B cell (primary cell): ENCODE data around the gene OR10A5. TPM values are rescaled to one million over a fixed set of nuclear protein-coding genes. Genes with fewer than 3 reads are reported as not detected.

Source experiments
- ATAC-seq: fragments of 200-7000 bp; cut with Tn5 transposase; one replicate; pipeline ENCODE4 v1.10.0; 2021; ENCODE audit warnings: low read depth, mild to moderate bottlenecking, moderate number of reproducible peaks, moderate library complexity
- CTCF ChIA-PET: fragments of 350-600 bp; sonication (Branson Sonifier 250); formaldehyde crosslinking; loops from one replicate; lab custom pipeline; 2021; ENCODE audit warnings: antibody characterized with exemption, inconsistent platforms; lab: Charles Lee
- POLR2A ChIA-PET: fragments of 350-600 bp; sonication (Branson Sonifier 250); formaldehyde crosslinking; loops from one replicate; lab custom pipeline; 2021; ENCODE audit warnings: antibody characterized with exemption; lab: Charles Lee
- DNase-seq: peaks from one replicate; pipeline ENCODE4 v3.0.0; 2013
- H2AFZ ChIP-seq: 2 replicates; pipeline ENCODE4 v1.6.1; 2012; ENCODE audit warnings: mild to moderate bottlenecking, low read depth, low read length; ENCODE audit not compliant: insufficient read depth, poor library complexity, severe bottlenecking
- H3K27ac ChIP-seq, 2 donors: 1 replicate in 1 of 2; 2 replicates in 1 of 2; pipeline ENCODE4 v1.5.1; 2012 to 2013; ENCODE audit warnings: low read length in 2 of 2, mild to moderate bottlenecking in 2 of 2, moderate library complexity in 1 of 2
- H3K27me3 ChIP-seq, 4 experiments: fragments of 200-600 bp in 1 of 4; sonication (generic) in 1 of 4; replicated peaks in 1 of 4; 1 replicate in 2 of 4; 2 replicates in 2 of 4; pipeline versions ENCODE4 v1.6.1 to v1.7.0; 2013 to 2016; ENCODE audit warnings: low read length in 3 of 4, mild to moderate bottlenecking in 2 of 4, mixed read lengths in 1 of 4, moderate library complexity in 1 of 4; ENCODE audit not compliant: insufficient read depth in 4 of 4, control insufficient read depth in 3 of 4; ENCODE audit errors: control extremely low read depth in 1 of 4
- H3K36me3 ChIP-seq, 2 experiments: replicated peaks in 1 of 2; 1 replicate in 1 of 2; 2 replicates in 1 of 2; pipeline versions ENCODE4 v1.6.1 to v1.7.1; 2013; ENCODE audit warnings: low read length in 1 of 2; ENCODE audit not compliant: insufficient read depth in 2 of 2, control insufficient read depth in 1 of 2; ENCODE audit errors: control extremely low read depth in 1 of 2, extremely low read depth in 1 of 2
- H3K4me1 ChIP-seq, 2 donors: fragments of 200-600 bp in 1 of 2; sonication (generic) in 1 of 2; 1 replicate in 1 of 2; 2 replicates in 1 of 2; pipeline versions ENCODE4 v1.5.1 to v1.6.1; 2013 to 2017; ENCODE audit warnings: low read length in 2 of 2; ENCODE audit not compliant: control insufficient read depth in 2 of 2, insufficient read depth in 2 of 2
- H3K4me2 ChIP-seq: replicated peaks from 2 replicates; pipeline ENCODE3; 2012; ENCODE audit warnings: mild to moderate bottlenecking, low read depth, low read length; ENCODE audit not compliant: poor library complexity, severe bottlenecking
- H3K4me3 ChIP-seq, 5 experiments: fragments of 200-600 bp in 1 of 5; sonication (generic) in 1 of 5; 1 replicate in 3 of 5; 2 replicates in 2 of 5; pipeline versions ENCODE4 v1.5.1 to v1.7.0; 2011 to 2016; ENCODE audit warnings: low read length in 4 of 5, mild to moderate bottlenecking in 4 of 5, low read depth in 2 of 5, control low read depth in 1 of 5, moderate library complexity in 1 of 5; ENCODE audit not compliant: insufficient read depth in 1 of 5; ENCODE audit errors: control extremely low read depth in 1 of 5, extremely low read depth in 1 of 5
- H3K79me2 ChIP-seq: fragments of 200-600 bp; sonication (generic); one replicate; pipeline ENCODE4 v1.6.0; 2016; ENCODE audit warnings: low read length; ENCODE audit not compliant: control insufficient read depth, insufficient read depth
- H3K9ac ChIP-seq: fragments of 200-600 bp; sonication (generic); 2 replicates; pipeline ENCODE4 v1.6.1; 2017; ENCODE audit warnings: mild to moderate bottlenecking, low read length, moderate library complexity
- H3K9me3 ChIP-seq, 3 donors: one replicate each; pipeline versions ENCODE4 v1.6.1 to v1.7.1; 2013; ENCODE audit warnings: low read length in 2 of 3; ENCODE audit not compliant: control insufficient read depth in 2 of 3, insufficient read depth in 1 of 3; ENCODE audit errors: control extremely low read depth in 1 of 3
- H4K20me1 ChIP-seq: 2 replicates; pipeline ENCODE4 v1.6.0; 2012; ENCODE audit warnings: mild to moderate bottlenecking, low read length; ENCODE audit not compliant: insufficient read depth, control insufficient read depth, poor library complexity, severe bottlenecking
- H3K27ac Mint-ChIP-seq: one replicate; pipeline ENCODE4 v1.8.0; 2021; ENCODE audit warnings: mixed read lengths
- H3K27me3 Mint-ChIP-seq: one replicate; pipeline ENCODE4 v1.8.0; 2021; ENCODE audit warnings: mixed read lengths
- H3K4me1 Mint-ChIP-seq: one replicate; pipeline ENCODE4 v1.8.0; 2021; ENCODE audit warnings: mixed read lengths
- H3K4me3 Mint-ChIP-seq: one replicate; pipeline ENCODE4 v1.8.0; 2021; ENCODE audit warnings: mixed read lengths
- H3K9me3 Mint-ChIP-seq: one replicate; pipeline ENCODE4 v1.8.0; 2022; ENCODE audit warnings: mixed read lengths; ENCODE audit not compliant: insufficient read depth
- CTCF ChIP-seq: fragments of 200-600 bp; IDR thresholded peaks from one replicate; pipeline ENCODE4 v1.8.0; 2022; ENCODE audit warnings: antibody characterized with exemption, mild to moderate bottlenecking
- EZH2 ChIP-seq: IDR thresholded peaks from 2 replicates; pipeline ENCODE4 v1.6.1; 2012; ENCODE audit warnings: borderline replicate concordance, low read depth, mild to moderate bottlenecking, moderate library complexity, low read length; ENCODE audit not compliant: insufficient read depth, poor library complexity, severe bottlenecking
- WGBS: methylation state at CpG from one replicate; pipeline ENCODE4 v1.1.5; 2013; ENCODE audit warnings: missing lambda C conversion rate; ENCODE audit not compliant: insufficient coverage; 5-methylcytosine and 5-hydroxymethylcytosine counted together
- intact Hi-C: fragments of 100-400 bp; cut with micrococcal nuclease; formaldehyde crosslinking; loops from one replicate; pipeline ENCODE4 v1.10.0; 2022
- polyA minus RNA-seq: library from RNA; depleted of rRNA, polyadenylated mRNA; stranded (reverse); fragments of >200 nt; gene quantifications from 2 replicates; pipeline ENCODE4 v1.2.3, GENCODE V29; 2012
- polyA plus RNA-seq: library from polyadenylated mRNA; depleted of rRNA; stranded (reverse); fragments of >200 nt; gene quantifications from 2 replicates; pipeline ENCODE4 v1.2.3, GENCODE V29; 2012
- total RNA-seq, 2 donors: library from RNA; stranded (reverse); fragments of 120-200 nt in 1 of 2; gene quantifications; 1 replicate in 1 of 2; 2 replicates in 1 of 2; pipeline versions ENCODE4 v1.2.3 to v1.2.4, GENCODE V29; 2013 to 2022

Gene OR10A5
- not detected in 2 replicates for total RNA-seq
- not detected for total RNA-seq (2013)
- not detected in 2 replicates for polyA plus RNA-seq
- polyA minus RNA-seq, result not detected in 2 replicates

- H3K27me3 ChIP-seq, result peaks cover 0 to 3% (median 0%) of the 10 kb centered on the region in 4 experiments
- DNase-seq (no peak), ATAC-seq (no peak)
- no peak within 1 kb of the TSS for H3K4me3 ChIP-seq
- POLR2A ChIA-PET, result no interaction called here
- no peak within 1 kb of the TSS for H3K4me2 ChIP-seq
- no peaks in the 10 kb centered on the region for H3K4me1 ChIP-seq
- intact Hi-C loops, result no loop called here
- CTCF ChIA-PET, result no interaction called here
- H3K27ac ChIP-seq, result no peak within 1 kb of the TSS
- no peaks in the 10 kb centered on the region for H4K20me1 ChIP-seq
- no peaks in the 10 kb centered on the region for H3K36me3 ChIP-seq
- 80% methylated on average over 1 of the region's 3 CpGs for WGBS
- no peaks in the 10 kb centered on the region for H3K9me3 ChIP-seq
- Mint-ChIP-seq H3K9me3 (no peaks in the 10 kb centered on the region), H3K27ac (no peak within 1 kb of the TSS), H3K4me1 (no peaks in the 10 kb centered on the region), H3K27me3 (peaks cover 8% of the 10 kb centered on the region), H3K4me3 (no peak within 1 kb of the TSS)
- H3K9ac ChIP-seq, result no peak within 1 kb of the TSS
- TF ChIP-seq CTCF, result no peak
- no peak for TF ChIP-seq EZH2
- H3K79me2 ChIP-seq, result no peaks in the 10 kb centered on the region
- H2AFZ ChIP-seq, result no peak within 1 kb of the TSS
Measured at GRCh38 chr11:6845383-6845782, at the start of gene OR10A5. Gene OR10A5, plus strand, starts transcription at chr11:6845683. Its CDS starts 0 bp downstream, at chr11:6845683.

- intact Hi-C loops, result no loop called here
- POLR2A ChIA-PET, result no interaction called here
- CTCF ChIA-PET, result interaction anchor here (0.7 to 0.9 kb wide), 2 partner anchors 12 to 27 kb away, joined by 3 to 4 read pairs; no protein-coding TSS in a partner anchor
Measured at GRCh38 chr11:6799402-6799801, 46.1 kb upstream of the OR10A5 start, which contains the start of gene OR6A2. Gene OR6A2, minus strand, starts transcription at chr11:6799689. Its CDS starts 3,981 bp downstream, at chr11:6795708.

More at GRCh38 chr11:6799402-6799801, 46.1 kb upstream of the OR10A5 start, which contains the start of gene OR6A2:
- Histone ChIP-seq H4K20me1 (no peaks in the 10 kb centered on the region), H3K4me1 (no peaks in the 10 kb centered on the region), H3K4me3 (no peak within 1 kb of the TSS), H3K36me3 (no peaks in the 10 kb centered on the region), H3K4me2 (no peak within 1 kb of the TSS), H3K27ac (no peak within 1 kb of the TSS), H3K79me2 (no peaks in the 10 kb centered on the region), H3K9ac (no peak within 1 kb of the TSS), H2AFZ (no peak within 1 kb of the TSS), H3K9me3 (peaks cover 0 to 11% (median 1%) of the 10 kb centered on the region in 3 donors), H3K27me3 (peaks cover 0 to 6% (median 0%) of the 10 kb centered on the region in 4 experiments)
- H3K27me3 Mint-ChIP-seq, result peaks cover 4% of the 10 kb centered on the region
- H3K4me3 Mint-ChIP-seq, result no peak within 1 kb of the TSS
- DNase-seq, result no peak
- peaks cover 6% of the 10 kb centered on the region for H3K9me3 Mint-ChIP-seq
- TF ChIP-seq EZH2 (no peak), CTCF (no peak)
- no CpG with 5 or more reads among the region's 1 CpG for WGBS
- ATAC-seq, result no peak
- H3K27ac Mint-ChIP-seq, result no peak within 1 kb of the TSS
- H3K4me1 Mint-ChIP-seq, result no peaks in the 10 kb centered on the region
